GM19463 (cell line): ENCODE results near the gene MAGEB17.
"Not testable (repeated sequence)": the region's sequence is repeated elsewhere in the genome, so short reads cannot be mapped to it uniquely, and the experiment has no call there.

Experiments used
- ATAC-seq: cut with Tn5 transposase; IDR thresholded peaks from one replicate; pipeline ENCODE4 v1.9.1; 2021; ENCODE audit warnings: mild to moderate bottlenecking, moderate library complexity; ENCODE audit not compliant: unreplicated experiment

MAGEB17 gene, protein sequence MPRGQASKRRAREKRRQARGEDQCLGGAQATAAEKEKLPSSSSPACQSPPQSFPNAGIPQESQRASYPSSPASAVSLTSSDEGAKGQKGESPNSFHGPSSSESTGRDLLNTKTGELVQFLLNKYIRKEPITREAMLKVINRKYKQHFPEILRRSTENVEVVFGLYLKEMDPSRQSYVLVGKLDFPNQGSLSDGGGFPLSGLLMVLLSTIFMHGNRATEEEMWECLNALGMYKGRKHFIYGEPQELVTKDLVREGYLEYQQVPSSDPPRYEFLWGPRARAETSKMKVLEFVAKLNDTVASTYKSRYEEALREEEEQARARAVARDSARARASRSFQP

DNA sequence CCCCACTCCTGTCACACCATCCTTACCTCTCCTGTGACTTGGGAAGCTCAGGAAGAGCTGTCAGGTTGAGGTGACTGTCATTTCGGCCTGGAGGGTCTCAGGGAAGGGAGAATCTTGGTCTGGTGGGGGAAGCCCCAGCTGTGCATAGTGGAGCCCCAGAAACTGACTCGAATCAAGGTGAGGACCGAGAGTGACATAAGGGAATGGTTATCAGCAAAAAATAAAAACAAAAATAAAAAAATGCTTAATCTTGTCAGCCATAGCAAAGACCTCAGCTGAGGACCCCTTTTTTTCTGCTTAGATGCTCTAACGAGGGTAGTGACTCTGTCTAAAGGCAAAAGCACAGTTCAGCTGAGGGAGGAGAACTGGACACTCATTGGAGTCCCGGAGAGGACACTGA lies at the start of gene MAGEB17:
TSS of gene MAGEB17 (plus strand) at position 301 of the 400 bp plus-strand sequence. CDS start 2,902 bp downstream, outside the sequence.
- no peak for ATAC-seq

DNA sequence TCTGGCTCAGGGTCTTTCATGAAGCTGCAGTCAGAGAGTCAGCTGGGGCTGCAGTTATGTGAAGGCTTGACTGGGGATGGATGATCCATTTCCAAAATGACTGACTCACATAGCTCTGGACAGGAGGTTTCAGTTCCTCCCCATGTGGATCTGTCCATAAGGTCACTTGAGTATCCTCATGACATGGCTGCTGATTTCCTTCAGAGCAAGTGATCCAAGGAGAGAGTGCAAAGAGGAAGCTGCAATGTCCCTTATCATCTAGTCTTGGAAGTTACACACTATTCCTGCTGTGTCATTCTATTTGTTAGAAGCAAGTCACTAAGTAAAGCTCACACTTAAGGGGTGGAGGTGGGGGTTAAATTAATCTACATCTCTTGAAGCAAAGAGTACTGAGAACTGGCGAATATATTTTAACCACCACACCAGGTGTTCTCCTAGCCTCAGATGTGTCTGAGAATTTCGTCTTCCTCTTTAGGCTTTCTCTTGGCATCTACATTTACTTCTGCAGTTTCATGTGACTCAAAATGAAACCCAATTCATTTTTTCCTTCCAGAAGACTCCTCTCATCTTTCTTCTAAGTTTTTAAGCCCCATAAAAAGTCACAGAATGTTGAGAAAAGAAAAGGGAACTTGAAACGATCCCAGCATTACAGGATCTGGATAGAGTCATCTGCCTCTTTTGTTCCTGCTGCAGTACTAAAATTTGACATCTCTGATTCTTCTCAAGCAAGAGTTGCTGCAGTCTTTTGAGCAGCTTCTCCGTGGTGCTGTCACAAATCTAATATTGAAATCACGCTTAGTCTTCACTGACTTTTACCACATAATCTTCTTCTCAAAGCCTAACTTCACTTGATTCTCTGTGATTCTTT lies 47.7 kb upstream of the MAGEB17 start:
- ATAC-seq, result peak; percentile 82

DNA sequence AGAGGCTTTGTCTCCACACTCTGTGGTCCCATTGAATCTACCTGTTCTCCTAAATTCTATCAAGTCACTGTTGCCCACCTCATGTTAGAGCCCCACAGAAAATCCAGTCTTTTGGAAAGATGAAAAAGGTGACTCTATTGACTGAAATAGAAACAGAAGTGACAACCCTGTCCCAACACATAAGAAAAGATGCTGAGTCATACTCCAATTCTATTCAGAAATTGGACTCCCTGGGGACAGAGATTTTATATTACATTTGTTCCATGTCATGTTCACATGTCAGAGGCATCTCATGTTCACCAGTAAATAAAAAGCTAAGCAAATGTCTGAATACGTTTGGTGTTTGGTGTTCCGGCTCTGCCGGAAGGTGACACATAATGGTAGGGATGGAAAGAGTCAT lies 46.9 kb upstream of the MAGEB17 start:
- no peak for ATAC-seq

DNA sequence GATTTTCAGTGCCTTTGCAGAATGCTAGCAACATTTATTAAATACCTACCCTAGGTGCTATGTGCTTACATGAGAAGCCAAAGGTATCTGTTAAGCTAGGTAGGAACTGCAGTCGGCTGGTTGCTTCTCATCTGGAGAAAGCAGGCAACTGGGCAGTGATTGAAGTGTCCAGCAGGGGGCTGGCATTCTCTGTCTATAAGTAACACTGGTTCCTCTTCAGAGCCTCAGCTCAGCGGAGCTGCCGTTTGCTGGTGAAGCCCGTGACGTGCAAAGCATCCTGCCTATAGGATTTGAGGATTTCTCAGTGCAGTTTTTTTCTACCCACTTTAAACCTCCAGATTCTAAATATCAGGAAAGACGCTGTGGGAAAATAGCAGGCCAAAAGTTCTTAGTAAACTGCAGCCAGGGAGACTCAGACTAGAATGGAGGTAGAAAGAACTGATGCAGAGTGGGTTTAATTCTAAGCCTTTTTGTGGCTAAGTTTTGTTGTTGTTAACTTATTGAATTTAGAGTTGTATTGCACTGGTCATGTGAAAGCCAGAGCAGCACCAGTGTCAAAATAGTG lies 44.0 kb upstream of the MAGEB17 start, which contains the start of gene GRPR:
TSS of gene GRPR (plus strand) at position 344 of the 565 bp plus-strand sequence. CDS start 389 bp downstream, outside the sequence.
- ATAC-seq, result peak; percentile 58

DNA sequence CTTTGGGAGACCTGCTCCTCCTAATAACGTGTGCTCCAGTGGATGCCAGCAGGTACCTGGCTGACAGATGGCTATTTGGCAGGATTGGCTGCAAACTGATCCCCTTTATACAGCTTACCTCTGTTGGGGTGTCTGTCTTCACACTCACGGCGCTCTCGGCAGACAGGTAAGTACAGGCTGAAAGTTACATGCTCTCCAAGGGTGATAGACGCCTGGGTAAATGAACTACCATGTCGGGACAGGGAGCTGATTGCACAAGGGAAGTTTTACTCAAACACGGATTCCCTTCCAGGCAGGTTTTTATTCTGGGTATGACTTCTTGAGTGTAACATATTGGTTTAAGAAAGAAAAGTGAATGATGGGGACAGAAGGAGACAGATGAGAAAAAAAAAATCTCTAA lies 43.1 kb upstream of the MAGEB17 start:
- no peak for ATAC-seq

DNA sequence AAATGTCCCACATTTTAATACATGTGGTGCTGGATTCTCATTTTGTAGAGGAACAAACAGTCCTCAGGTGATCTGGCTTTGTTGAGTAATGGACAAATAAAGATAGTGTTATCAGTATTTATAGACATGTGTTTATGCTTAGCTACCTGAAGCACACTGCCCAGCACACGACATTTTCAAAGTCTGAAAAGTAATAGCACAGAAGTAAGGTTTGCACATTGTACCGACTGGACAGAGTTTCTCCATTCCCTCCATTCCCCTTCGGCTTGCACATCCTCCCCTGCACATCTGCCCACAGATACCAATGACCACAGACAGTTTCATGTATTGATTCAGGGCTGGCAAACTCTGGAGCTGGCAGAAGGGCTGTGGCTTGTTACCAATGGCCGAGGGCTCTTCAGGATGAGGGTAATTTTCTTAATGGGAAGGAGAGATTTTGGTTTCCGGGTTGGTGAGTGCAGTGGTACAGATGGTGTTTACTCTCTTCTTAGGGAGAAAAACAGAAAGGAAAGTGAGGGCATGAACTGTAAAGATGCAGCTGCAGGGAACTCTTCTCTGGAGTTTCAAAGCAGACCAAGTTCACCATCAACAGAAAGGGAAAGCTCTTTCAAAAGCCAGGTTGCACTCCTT lies 41.6 kb upstream of the MAGEB17 start:
- no peak for ATAC-seq

DNA sequence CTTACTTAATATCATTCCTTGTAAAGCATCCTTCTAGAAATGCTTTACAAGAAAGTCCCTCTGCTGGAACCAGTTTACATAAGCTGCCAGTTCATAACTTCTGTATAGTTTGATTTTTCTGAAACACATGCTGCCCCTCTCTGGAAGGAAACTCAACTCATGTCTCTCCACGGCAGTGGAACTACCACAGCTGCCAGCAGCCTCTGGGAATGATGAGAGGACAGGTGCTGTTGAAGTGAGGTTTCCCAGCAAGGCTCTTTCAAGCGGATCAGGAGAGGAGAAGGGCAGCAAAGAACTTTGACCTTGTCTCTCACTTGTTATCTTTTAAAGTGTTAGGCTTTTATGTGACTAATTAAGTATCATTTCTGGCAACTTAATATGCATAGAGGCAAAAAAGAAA lies 36.6 kb upstream of the MAGEB17 start:
- ATAC-seq, result no peak

DNA sequence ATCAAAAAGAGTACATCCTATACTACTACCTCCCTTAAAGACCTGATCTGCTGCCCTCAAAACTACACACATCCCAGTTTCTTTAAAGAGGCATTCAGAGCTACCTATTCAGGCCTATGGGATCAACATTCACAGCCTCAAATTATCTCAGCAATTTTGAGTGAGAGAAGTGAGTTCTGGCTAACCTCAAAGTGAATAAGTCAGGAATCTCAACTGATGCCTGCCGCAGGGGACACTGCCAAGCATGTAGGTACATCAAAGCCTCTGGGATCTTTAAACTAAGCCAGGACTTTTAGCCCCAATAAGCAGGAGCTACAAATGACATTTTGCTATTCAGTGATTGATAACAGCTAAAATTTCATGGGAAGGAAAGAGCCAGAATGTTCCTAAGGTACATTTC lies 32.3 kb upstream of the MAGEB17 start:
- no peak for ATAC-seq

DNA sequence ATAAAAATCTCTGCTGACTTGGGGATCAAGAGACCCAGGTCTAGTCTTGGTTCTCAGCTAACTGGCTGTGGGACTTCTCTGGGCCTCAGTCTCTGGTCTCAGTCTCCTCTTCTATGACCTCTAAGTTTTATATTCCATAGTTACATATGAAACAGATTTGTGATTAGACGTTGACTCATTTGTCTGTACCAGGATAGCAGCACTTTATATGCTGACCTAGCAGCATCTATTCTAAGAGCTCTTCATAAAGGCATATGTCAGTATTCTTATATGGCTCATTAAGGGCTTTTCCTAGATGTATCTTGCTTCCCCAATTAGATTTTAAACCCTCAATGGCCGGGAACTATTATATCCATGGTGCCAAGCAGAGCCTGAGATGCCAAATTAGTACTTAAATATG lies 31.2 kb upstream of the MAGEB17 start:
- ATAC-seq, result no peak

DNA sequence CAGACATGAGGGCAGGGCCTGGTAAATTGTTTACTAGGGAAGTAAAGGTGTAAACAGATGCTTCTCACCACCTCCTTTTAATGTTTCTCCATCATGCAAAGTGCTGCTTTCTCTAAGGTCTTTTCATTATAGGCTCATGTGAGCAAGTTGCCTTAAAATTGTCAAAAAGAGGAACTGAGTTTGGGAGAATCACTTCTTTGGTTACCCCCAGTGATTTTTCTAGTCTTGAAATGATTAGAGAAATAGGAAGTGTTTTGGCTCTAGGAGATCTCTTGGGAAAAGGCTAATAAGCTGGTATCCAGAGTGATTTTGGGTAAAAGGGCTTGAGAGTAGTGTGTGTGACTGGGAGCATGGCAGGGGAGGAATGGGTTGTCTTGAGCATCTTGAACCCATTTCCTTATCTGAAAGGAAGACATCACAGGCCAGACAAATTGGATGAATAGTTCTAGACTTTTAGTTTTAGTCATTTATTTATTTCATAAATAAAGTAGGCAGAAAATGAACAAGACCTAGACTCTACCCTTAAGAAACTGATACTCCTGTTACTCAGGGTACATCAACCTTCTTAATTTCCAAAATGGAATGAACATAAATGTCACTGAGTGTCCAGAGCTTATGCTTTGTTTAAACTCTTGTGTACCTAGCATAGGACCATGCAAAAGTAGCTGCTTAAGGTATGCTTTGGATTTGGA lies 29.7 kb upstream of the MAGEB17 start:
- ATAC-seq, result peak; percentile 75

DNA sequence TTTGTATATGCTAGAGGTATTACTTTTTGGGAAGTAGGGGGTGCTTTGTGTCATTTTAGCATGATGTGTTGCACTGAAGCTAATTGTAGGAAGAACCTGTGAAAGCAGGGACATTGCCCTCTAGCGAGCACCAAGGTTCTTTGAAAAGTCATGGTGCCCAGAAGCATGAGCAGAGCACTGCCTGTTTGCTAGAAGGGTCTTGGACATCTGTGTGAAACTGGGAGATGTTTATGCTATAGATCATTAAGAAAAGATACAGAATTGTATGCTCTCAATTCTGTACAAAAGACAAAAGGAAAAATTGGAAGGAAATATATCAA lies 29.2 kb upstream of the MAGEB17 start:
- peak; percentile 21 for ATAC-seq

DNA sequence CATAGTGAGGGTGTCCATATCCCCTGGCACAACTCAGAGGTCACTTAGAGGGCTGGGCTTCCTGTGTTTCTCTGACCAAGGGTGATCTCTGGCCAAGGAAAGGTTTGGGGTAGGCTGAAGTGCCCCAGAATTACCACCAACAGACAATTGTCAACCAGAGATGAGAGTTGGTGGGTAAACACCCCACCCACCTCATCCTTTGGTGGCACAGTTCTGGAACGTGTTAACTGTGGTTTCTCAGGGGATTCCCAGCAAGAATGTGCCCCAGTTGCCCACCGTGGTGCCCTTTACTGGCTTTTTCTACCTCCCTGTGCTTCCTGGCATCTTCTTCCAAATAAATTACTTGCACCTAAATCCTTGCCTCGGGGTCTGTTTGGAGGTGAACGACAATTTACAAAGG lies 26.8 kb upstream of the MAGEB17 start:
- ATAC-seq, result no peak

DNA sequence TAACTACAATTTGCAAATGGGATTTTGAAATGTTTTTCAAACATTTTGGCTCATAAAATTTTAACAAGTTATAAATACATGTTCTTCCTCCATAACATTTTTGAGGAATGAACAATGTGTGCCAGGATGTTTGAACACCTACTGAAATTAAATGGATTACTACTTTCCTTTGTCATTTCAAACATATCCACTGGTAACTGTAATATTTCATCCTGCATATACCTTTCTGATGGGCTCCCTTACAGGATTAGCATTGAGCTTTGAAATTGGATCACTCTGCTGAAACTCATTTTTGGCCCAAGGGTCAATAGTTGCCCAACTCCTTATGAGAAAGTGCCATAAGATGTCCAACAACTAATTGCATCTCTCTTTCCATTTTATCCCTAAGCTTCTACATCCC lies 26.3 kb upstream of the MAGEB17 start:
- ATAC-seq, result no peak

DNA sequence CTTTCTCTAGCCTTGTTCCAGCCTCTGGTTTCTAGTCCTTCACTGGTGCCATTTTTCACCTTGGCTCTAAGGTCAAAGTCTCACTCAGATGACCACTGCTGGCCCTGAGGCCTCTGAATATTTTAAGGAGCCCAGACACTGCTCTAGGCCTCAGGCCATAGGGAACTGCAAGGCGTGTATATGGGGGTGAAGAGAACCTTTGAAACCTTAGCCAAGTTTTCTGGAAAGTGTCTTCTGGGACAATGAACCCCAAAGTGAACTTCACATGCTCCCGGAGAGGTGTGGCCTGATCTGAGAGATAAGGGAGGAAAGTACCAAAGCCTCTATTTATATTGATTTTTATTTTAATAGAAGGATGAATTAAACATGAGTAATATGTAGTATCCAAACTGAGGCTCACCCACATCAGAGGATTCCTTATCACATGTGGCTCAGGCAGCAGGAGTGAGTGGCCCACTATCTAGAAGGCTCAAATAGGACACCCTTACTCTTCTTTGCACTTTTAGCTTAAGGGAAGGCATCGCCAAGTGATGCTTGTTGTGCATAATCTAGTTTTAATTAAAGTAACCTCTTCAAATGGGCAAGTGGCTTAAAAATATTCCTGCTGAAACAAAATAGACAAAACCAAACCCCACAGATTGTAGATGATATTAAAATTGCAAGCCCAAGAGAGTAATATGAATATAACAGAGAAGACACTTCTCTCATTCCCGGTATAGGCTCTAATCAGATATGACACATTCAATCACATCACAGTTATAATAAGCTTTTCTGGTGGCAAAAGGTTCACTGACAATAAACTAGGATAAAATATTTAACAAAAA lies 25.6 kb upstream of the MAGEB17 start:
- ATAC-seq, result no peak

DNA sequence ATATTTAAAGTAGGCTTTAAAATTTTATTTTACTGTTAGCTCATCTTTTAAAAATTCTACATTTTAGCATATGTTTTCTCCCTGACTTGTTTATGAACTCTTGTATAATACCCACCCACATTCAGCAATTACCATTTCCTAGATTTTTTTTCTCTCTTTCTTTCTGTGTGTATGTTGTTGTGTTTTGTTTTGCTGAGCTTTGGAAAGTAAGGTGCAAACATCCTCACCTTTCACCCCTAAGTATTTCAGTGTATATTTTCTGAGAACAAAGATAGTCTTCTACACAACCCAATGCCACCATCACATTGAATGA lies 25.1 kb upstream of the MAGEB17 start:
- ATAC-seq, result no peak

DNA sequence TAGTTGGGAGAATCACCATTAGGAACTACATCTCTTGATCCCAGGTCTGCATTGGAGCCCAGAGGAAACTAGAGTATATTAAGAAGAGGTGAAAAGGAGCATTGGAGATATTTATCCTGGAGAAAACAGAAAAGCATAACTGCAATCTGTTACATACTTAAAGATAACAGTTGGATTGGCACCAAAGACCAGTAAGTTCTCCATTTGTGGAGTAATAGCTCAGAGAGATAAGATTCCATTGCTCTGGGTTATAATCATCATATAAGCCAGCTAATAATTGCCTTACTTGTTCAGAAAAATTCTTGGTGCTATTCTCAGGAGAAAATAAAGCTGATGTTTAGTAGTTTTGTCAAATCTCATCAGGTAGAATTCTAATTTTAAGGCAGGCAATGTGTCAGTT lies 23.3 kb upstream of the MAGEB17 start:
- ATAC-seq, result no peak

DNA sequence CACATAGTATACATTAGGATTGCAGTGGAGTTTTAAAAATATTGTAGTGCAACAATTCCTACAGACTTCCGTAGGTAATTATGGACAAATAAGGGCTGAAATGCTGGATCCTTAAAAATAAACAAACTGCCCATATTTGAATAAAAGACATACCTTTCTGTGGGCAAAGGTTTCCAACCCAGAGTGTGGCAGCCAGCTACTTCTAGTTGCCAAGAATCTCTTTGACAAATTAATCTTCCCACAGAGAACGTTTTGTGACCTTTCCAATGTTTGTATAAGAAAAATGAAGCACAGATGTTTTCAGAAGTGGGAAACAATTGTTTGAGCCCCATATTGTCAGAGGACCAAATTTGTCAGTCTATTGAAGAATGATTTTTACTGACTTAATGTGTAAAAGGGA lies 22.9 kb upstream of the MAGEB17 start:
- no peak for ATAC-seq

DNA sequence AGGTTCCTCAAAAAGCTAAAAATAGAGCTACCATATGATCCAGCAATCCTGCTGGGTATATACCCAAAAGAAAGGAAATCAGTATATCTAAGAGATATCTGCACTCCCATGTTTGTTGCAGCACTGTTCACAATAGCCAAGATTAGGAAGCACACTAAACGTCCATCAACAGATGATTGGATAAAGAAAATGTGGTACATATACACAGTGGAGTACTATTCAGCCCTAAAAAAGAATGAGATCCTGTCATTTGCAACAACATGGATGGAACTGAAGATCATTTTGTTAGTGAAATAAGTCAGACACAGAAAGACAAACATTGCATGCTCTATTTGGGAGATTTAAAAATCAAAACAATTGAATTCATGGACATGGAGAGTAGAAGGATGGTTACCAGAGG lies 22.2 kb upstream of the MAGEB17 start:
- ATAC-seq, result not testable (repeated sequence)

DNA sequence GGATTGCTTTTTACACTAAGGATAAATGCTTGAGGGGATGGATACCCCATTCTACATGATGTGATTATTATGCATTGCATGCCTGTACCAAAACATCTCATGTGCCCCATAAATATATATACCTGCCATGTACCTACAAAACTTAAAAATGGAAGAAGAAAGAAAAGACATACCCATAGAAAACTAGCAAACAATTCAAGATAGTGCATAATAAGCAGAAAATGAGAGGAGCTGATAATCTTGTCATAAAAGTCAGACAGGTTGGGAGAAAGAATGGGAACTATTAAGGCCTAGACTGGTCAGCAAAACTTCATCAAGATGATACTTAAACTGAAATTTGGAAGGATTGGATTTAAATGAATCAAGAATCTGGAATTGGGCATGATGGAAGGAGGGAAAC lies 21.6 kb upstream of the MAGEB17 start:
- ATAC-seq, result no peak

DNA sequence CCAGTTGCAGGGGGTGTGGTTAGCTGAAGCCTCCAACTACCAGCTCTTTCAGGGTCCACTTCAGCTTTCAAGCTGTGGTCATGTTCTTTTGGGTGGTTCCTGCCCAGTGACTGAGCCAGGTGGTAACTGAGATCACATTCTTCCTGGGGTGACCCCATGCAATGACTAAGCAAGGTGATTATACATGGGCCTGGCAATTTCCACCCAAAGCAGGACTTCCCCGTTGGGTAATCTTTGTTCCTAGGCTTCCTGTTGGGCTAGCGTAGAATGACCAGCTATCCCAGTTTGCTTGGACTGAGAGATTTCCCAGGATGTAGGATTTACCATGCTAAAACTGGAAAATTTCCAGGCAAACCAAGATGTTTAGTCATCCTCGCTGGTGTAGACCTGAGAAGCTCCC lies 18.4 kb upstream of the MAGEB17 start:
- ATAC-seq, result no peak
